K562 (cell line): ENCODE results near the gene LMF2. TPM values are rescaled to one million over a fixed set of nuclear protein-coding genes. Genes with fewer than 3 reads are reported as not detected.

ENCODE experiments used
- ATAC-seq: fragments of 200-7000 bp; cut with Tn5 transposase; 3 replicates; pipeline ENCODE4 v1.9.1; 2020; ENCODE audit warnings: moderate library complexity
- BruUV-seq: library from RNA; stranded (reverse); fragments of 400-500 nt; replicated peaks from 2 replicates; lab custom pipeline; 2021; lab: Mats Ljungman, UMichigan
- CTCF ChIA-PET: fragments of 300-600 bp; formaldehyde crosslinking; extraction: SDS; loops from one replicate; lab custom pipeline; 2021; ENCODE audit warnings: low intra/inter-chr PET ratio; lab: Yijun Ruan, JAX
- POLR2A ChIA-PET: fragments of 300-600, 350-650 bp; sonication (Branson Sonifier 250); formaldehyde crosslinking; extraction: SDS; loops from one replicate; lab custom pipeline; 2021; ENCODE audit warnings: antibody characterized with exemption, inconsistent platforms; lab: Yijun Ruan, JAX
- DNase-seq, 4 experiments: peaks; one replicate each; pipeline versions ENCODE4 v3.0.0 to v3.0.0-alpha.2; 2011 to 2018; ENCODE audit warnings: low spot score in 3 of 4, mixed read lengths in 3 of 4; ENCODE audit errors: extremely low read depth in 1 of 4
- FAIRE-seq: peaks from 2 replicates; lab custom pipeline; 2011; peaks lifted over from hg19 to GRCh38; lab: Jason Lieb, UNC
- H2AFZ ChIP-seq: 2 replicates; pipeline ENCODE4 v1.6.0; 2011; ENCODE audit warnings: low read depth, low read length, control low read depth, inconsistent platforms
- H3K27ac ChIP-seq: fragments of 200-600 bp; 3 replicates; pipeline ENCODE4 v1.8.0; 2011; ENCODE audit warnings: low read depth, mild to moderate bottlenecking, control low read depth, inconsistent platforms, low read length, moderate library complexity, mixed read lengths; ENCODE audit errors: extremely low read depth
- H3K27me3 ChIP-seq, 2 experiments: fragments of 300-600 bp in 1 of 2; 2 replicates in 1 of 2; 3 replicates in 1 of 2; pipeline versions ENCODE4 v1.6.0 to v1.8.0; 2011; ENCODE audit warnings: inconsistent platforms in 2 of 2, low read length in 2 of 2, mild to moderate bottlenecking in 1 of 2, mixed read lengths in 1 of 2, moderate library complexity in 1 of 2; ENCODE audit not compliant: control insufficient read depth in 2 of 2, insufficient read depth in 2 of 2
- H3K36me3 ChIP-seq: fragments of 300-600 bp; 3 replicates; pipeline ENCODE4 v1.8.0; 2011; ENCODE audit warnings: mild to moderate bottlenecking, low read length, inconsistent platforms; ENCODE audit not compliant: control insufficient read depth, insufficient read depth
- H3K4me1 ChIP-seq, 2 experiments: fragments of 200-600 bp in 1 of 2; replicated peaks in 1 of 2; 2 replicates in 1 of 2; 3 replicates in 1 of 2; pipeline versions ENCODE4 v1.5.1 to v1.8.0; 2011; ENCODE audit warnings: inconsistent platforms in 2 of 2, low read length in 2 of 2, mild to moderate bottlenecking in 1 of 2, mixed read lengths in 1 of 2, moderate library complexity in 1 of 2; ENCODE audit not compliant: control insufficient read depth in 2 of 2, insufficient read depth in 2 of 2
- H3K4me2 ChIP-seq: 2 replicates; pipeline ENCODE4 v1.6.1; 2011; ENCODE audit warnings: low read length, control low read depth, inconsistent platforms, mixed read lengths; ENCODE audit not compliant: insufficient read depth
- H3K4me3 ChIP-seq: fragments of 200-600 bp; sonication (generic), shearing (Covaris generic); 2 replicates; pipeline ENCODE4 v1.5.1; 2016; ENCODE audit warnings: control low read depth, inconsistent platforms
- H3K79me2 ChIP-seq: fragments of 200-600 bp; 3 replicates; pipeline ENCODE4 v1.8.0; 2011; ENCODE audit warnings: low read length, inconsistent platforms; ENCODE audit not compliant: control insufficient read depth, insufficient read depth
- H3K9ac ChIP-seq, 2 experiments: 2 replicates each; pipeline versions ENCODE4 v1.6.0 to v1.6.1; 2011; ENCODE audit warnings: low read depth in 2 of 2, low read length in 2 of 2, control low read depth in 1 of 2, inconsistent platforms in 1 of 2, mild to moderate bottlenecking in 1 of 2, mixed read lengths in 1 of 2; ENCODE audit not compliant: insufficient read depth in 1 of 2
- H3K9me1 ChIP-seq: one replicate; pipeline ENCODE4 v1.6.0; 2011; ENCODE audit warnings: inconsistent platforms, mild to moderate bottlenecking, low read length, moderate library complexity; ENCODE audit not compliant: control insufficient read depth, insufficient read depth
- H3K9me3 ChIP-seq: replicated peaks from 2 replicates; pipeline ENCODE4 v1.5.1; 2011; ENCODE audit warnings: low read depth, low read length, inconsistent platforms; ENCODE audit not compliant: control insufficient read depth, insufficient read depth
- H4K20me1 ChIP-seq: replicated peaks from 2 replicates; pipeline ENCODE4 v1.6.1; 2011; ENCODE audit warnings: low read length, inconsistent platforms, mixed read lengths; ENCODE audit not compliant: control insufficient read depth, insufficient read depth
- COPS2 ChIP-seq: fragments of 450-650 bp; conservative IDR thresholded peaks from 2 replicates; pipeline ENCODE4 v1.6.1; 2016; ENCODE audit warnings: mild to moderate bottlenecking, moderate library complexity
- MEF2D ChIP-seq: conservative IDR thresholded peaks from 2 replicates; pipeline ENCODE4 v1.6.1; 2016; ENCODE audit warnings: low read depth, missing genetic modification characterization, missing compliant biosample characterization
- STAG1 ChIP-seq: sonication (generic); formaldehyde crosslinking; IDR thresholded peaks from 2 replicates; pipeline ENCODE4 v1.5.0; 2020; ENCODE audit warnings: missing genetic modification reagents, borderline replicate concordance
- U2AF2 ChIP-seq: fragments of 200-400 bp; formaldehyde crosslinking; optimal IDR thresholded peaks from 2 replicates; pipeline ENCODE3; 2017; ENCODE audit warnings: low read depth, mild to moderate bottlenecking, low read length
- ZBTB8A ChIP-seq: fragments of 450-650 bp; IDR thresholded peaks from 2 replicates; pipeline ENCODE4 v1.6.1; 2018; ENCODE audit warnings: mild to moderate bottlenecking, moderate library complexity; ENCODE audit not compliant: partially characterized antibody
- ZKSCAN3 ChIP-seq: fragments of 250-450 bp; sonication (Bioruptor Pico); IDR thresholded peaks from 2 replicates; pipeline ENCODE4 v1.4.0; 2020
- ZNF347 ChIP-seq: fragments of 450-650 bp; formaldehyde crosslinking; IDR thresholded peaks from 2 replicates; pipeline ENCODE4 v1.4.0; 2020; ENCODE audit warnings: low read depth, mild to moderate bottlenecking, moderate library complexity
- ZNF354B ChIP-seq: fragments of 250-450 bp; sonication (Bioruptor Pico); IDR thresholded peaks from 2 replicates; pipeline ENCODE4 v1.4.0; 2020
- WGBS: fragments of 100-300 bp; shearing (Covaris generic); methylation state at CpG from one replicate; pipeline ENCODE4 v1.1.6; 2016; ENCODE audit warnings: low coverage, mixed read lengths; ENCODE audit not compliant: insufficient coverage; ENCODE audit errors: missing lambda C conversion rate; 5-methylcytosine and 5-hydroxymethylcytosine counted together
- in situ Hi-C: fragments of 300-500 bp; cut with MboI; formaldehyde crosslinking; loops from 4 replicates; pipeline ENCODE4 v1.15.0; 2018; ENCODE audit warnings: inconsistent platforms, mixed read lengths
- intact Hi-C: fragments of 100-400 bp; cut with micrococcal nuclease; formaldehyde crosslinking; loops from 2 replicates; pipeline ENCODE4 v1.14.2; 2022
- polyA plus RNA-seq, 8 experiments: library from polyadenylated mRNA; depleted of rRNA in 4 of 8; stranded (reverse) in 5 of 8; unstranded in 3 of 8; fragments of >200 nt; fragmentation: Nextera tagmentation in 2 of 8; fragmentation: Illumina TruSeq in 1 of 8; extraction: Ambion mirVana in 2 of 8; extraction: Trizol in 1 of 8; gene quantifications; 2 replicates each; pipeline versions ENCODE4 v1.2.1 to v1.2.3, GENCODE V29; 2011 to 2014; ENCODE audit warnings: inconsistent platforms in 1 of 8, missing spikeins in 1 of 8
- total RNA-seq, 7 experiments: library from RNA; depleted of rRNA in 6 of 7; stranded (reverse); fragments of >200 nt in 6 of 7; fragmentation: Illumina TruSeq in 2 of 7; extraction: Trizol in 2 of 7; gene quantifications; 2 replicates each; pipeline versions ENCODE4 v1.2.1 to v1.2.3, GENCODE V29; 2011 to 2021; ENCODE audit warnings: low replicate concordance in 1 of 7

LMF2 gene
- total and polyA plus RNA-seq, 9 of the 15 experiments (the other 6 are each of a cell fraction or from before 2014, with no cell fraction given): 0.08 to 37.1 (median 7.6) TPM

DNA sequence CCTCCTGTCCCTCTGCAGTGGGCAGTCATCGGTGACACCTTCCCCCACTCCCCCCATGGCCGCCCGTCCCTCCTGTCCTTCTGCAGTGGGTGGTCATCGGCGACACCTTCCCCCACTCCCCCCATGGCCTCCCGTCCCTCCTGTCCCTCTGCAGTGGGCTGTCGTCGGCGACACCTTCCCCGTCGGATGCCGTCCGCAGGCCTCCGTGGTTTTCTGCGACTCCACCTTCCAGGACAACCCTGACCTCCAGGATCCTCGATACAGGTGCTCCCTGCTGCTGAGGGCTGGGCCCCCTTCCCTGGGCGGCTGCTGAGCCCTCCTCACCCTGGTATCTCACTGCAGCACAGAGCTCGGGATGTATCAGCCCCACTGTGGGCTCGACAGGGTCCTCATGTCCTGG is 18.6 kb downstream of the LMF2 start:
- WGBS: 46% methylated on average over 3 of the region's 19 CpGs
- POLR2A ChIA-PET: no interaction called here
- Histone ChIP-seq H2AFZ (no peak overlapping the region), H4K20me1 (no peaks in the 10 kb centered on the region), H3K9ac (no peak overlapping the region), H3K4me3 (no peak overlapping the region), H3K4me1 (peaks cover 4 to 40% of the 10 kb centered on the region in 2 experiments; a peak in 3 of 5 replicates), H3K36me3 (no peaks in the 10 kb centered on the region), H3K4me2 (no peak overlapping the region), H3K9me3 (no peaks in the 10 kb centered on the region), H3K27ac (no peak overlapping the region), H3K27me3 (no peaks in the 10 kb centered on the region), H3K79me2 (no peaks in the 10 kb centered on the region), H3K9me1 (no peaks in the 10 kb centered on the region)
- FAIRE-seq (no peak), DNase-seq (no peak), ATAC-seq (no peak)
- no peak for TF ChIP-seq ZBTB8A
- no peak for TF ChIP-seq COPS2
- no peak for TF ChIP-seq STAG1 (CRISPR knock-in tag)
- TF ChIP-seq ZNF354B (CRISPR knock-in tag): no peak
- no peak for TF ChIP-seq U2AF2
- TF ChIP-seq ZNF347: no peak
- TF ChIP-seq MEF2D (tag): no peak
- no peak for TF ChIP-seq ZKSCAN3 (CRISPR knock-in tag)
- CTCF ChIA-PET: no interaction called here
- BruUV-seq: no TSS peak
- intact Hi-C loops: no loop called here
- in situ Hi-C loops: no loop called here
